Activated CD4-positive, alpha-beta T cell treated with anti-CD3 and anti-CD28 coated beads, Interleukin-2, amount 10 ng/mL, durations not matched to agents 24 days and 14 days (primary cell): Measurements from ENCODE around the gene FSHR. TPM values are rescaled to one million over a fixed set of nuclear protein-coding genes. Genes with fewer than 3 reads are reported as not detected.

Source experiments
- DNase-seq: peaks from one replicate; pipeline ENCODE4 v3.0.0; 2022
- H3K27ac Mint-ChIP-seq: one replicate; pipeline ENCODE4 v1.8.0; 2022; ENCODE audit warnings: mild to moderate bottlenecking, mixed read lengths
- H3K27me3 Mint-ChIP-seq: one replicate; pipeline ENCODE4 v1.8.0; 2022; ENCODE audit warnings: mixed read lengths
- H3K36me3 Mint-ChIP-seq: one replicate; pipeline ENCODE4 v1.8.0; 2022; ENCODE audit warnings: low read depth, mild to moderate bottlenecking, mixed read lengths
- H3K4me1 Mint-ChIP-seq: one replicate; pipeline ENCODE4 v1.8.0; 2021; ENCODE audit warnings: mixed read lengths
- H3K4me3 Mint-ChIP-seq: one replicate; pipeline ENCODE4 v1.8.0; 2022; ENCODE audit warnings: mild to moderate bottlenecking, moderate library complexity, mixed read lengths
- H3K9me3 Mint-ChIP-seq: one replicate; pipeline ENCODE4 v1.8.0; 2021; ENCODE audit warnings: mixed read lengths
- intact Hi-C: fragments of 100-400 bp; cut with micrococcal nuclease; formaldehyde crosslinking; loops from one replicate; pipeline ENCODE4 v1.15.1; 2023
- total RNA-seq: library from RNA; stranded (reverse); gene quantifications from 2 replicates; pipeline ENCODE4 v1.2.3, GENCODE V29; 2022

FSHR gene
- total RNA-seq, 1 donor from 2014 or later, result not detected

DNA sequence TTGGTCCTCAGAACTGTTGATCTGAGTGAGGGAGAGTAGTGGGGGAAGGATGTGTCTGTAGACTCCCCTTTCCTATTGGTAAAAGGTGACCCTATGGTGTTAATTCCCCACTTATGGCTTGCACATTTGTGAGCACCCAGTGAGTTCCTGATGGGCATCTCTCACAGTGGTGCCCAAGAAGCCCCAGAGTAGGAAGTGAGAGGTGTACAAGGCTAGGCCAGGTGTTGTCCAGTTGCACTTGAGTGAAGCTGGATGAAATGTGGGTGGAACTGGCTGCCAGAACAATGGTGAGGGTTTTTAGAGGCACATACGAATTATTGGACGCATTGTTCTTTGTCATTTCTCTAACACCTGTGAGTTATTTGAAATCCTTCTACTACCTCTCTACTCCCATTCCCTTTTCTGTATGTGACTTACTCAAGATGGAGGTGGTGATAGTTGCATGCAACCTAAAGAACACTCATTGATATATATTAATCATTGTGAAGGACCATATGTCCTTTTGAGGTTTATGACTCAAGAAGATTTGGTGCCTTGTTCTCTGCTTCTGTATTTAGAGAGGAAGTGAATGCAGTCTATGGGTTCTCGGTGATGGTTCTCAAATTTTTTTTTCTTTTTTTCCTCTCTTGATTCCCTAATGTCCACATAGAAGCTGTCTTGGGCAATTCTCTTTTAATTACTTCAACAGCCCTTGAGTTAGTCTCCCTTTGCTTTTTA is 162.7 kb downstream of the FSHR start:
- Mint-ChIP-seq H3K4me3 (no peak overlapping the region), H3K27me3 (no peaks in the 10 kb centered on the region), H3K27ac (no peak overlapping the region), H3K9me3 (no peaks in the 10 kb centered on the region), H3K36me3 (no peaks in the 10 kb centered on the region), H3K4me1 (no peaks in the 10 kb centered on the region)
- no peak for DNase-seq
- intact Hi-C loops, result no loop called here

DNA sequence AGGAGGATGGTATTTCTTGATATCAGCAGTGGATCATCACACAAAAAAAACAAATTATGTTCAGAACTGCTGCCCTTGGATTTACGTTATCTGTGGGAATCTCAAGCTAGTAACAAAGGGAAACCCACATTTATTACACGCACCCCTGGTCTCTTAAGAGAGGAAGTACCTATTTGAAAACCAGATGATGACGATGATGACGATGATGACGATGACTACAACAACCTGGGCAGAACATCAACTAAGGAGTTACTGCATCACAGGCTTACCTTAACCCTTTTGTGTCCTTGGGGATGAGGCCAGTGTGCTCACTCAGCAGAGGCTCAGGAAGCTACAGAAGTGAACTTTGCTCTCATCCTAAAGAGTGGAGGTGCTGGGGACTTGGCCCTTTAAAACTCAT is 169.4 kb downstream of the FSHR start:
- Mint-ChIP-seq H3K27me3 (no peaks in the 10 kb centered on the region), H3K9me3 (no peaks in the 10 kb centered on the region), H3K4me1 (no peaks in the 10 kb centered on the region), H3K4me3 (no peak overlapping the region), H3K27ac (no peak overlapping the region), H3K36me3 (no peaks in the 10 kb centered on the region)
- DNase-seq, result no peak
- intact Hi-C loops, result no loop called here

DNA sequence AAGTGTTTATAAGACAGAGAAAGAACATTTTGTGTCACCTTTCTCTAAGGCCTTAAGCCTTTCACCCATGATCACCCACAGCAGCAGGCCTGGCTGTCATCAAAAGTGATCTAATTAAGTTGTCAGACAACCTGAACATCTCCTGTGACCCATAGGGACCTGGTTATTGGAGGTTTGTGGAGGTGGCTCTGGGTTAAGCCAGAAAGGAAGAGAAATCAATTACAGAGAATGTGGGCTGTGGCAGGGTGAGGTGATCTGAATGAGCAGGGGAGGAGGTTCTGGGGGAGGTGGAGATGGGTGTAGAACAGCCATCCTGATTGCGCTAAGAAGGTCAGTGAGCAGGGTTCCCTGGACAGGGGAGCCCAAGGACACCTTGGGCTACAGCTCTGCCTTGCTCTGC is 170.8 kb downstream of the FSHR start:
- intact Hi-C loops, result no loop called here
- no peak for DNase-seq
- H3K36me3 Mint-ChIP-seq, result no peaks in the 10 kb centered on the region

DNA sequence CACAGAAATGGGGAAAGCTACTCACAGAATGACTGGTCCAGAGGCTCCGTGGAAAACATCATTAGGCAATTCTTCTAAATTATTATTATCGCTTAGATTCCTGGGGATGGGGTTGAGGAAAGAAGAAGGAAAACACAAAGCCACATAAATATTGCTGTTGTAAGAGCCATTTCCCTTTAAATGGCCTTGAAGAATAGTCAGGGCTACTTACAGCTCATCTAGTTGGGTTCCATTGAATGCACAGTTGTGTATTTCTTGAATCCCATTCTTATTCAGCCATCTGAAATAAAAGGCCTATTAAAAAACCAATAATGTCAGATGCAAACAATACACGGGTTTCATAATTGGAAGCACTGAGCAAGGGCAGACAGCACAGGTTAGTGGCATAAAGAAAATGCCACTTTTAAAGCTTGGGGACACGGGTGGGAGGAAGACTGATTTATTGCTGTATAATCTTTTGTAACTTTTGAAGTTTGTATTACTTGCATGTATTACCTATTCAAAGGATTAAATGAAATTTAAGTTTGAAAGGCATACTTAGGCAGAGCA is 171.4 kb downstream of the FSHR start:
- Mint-ChIP-seq H3K36me3 (no peaks in the 10 kb centered on the region), H3K9me3 (no peaks in the 10 kb centered on the region), H3K4me1 (no peaks in the 10 kb centered on the region)

More for the DNA sequence above, 170.8 kb downstream of the FSHR start:
- no peaks in the 10 kb centered on the region for H3K27me3 Mint-ChIP-seq
- H3K4me3 Mint-ChIP-seq, result no peak overlapping the region
- no peaks in the 10 kb centered on the region for H3K4me1 Mint-ChIP-seq
- H3K9me3 Mint-ChIP-seq, result no peaks in the 10 kb centered on the region
- H3K27ac Mint-ChIP-seq, result no peak overlapping the region

DNA sequence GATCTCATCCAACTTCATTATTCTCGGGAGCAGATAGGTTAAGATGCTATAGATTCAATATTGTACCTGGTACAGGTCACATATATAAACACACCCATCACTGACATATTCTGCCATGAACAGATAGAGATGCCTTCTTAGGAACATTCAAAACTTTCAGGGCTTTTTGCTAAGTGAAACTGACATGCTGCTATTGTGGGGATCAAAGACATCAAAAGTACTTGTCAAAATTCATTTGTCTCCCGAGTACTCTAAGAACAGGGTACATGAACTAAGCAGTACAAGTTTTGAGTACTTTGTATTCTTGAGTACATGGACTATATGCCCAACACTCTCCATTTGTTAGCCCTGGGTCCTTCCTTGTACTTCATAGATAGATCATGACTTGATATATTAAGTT is 173.5 kb downstream of the FSHR start:
- no peak for DNase-seq
- Mint-ChIP-seq H3K36me3 (no peaks in the 10 kb centered on the region), H3K4me3 (no peak overlapping the region), H3K27ac (no peak overlapping the region), H3K4me1 (no peaks in the 10 kb centered on the region), H3K9me3 (no peaks in the 10 kb centered on the region), H3K27me3 (no peaks in the 10 kb centered on the region)
- intact Hi-C loops, result no loop called here

More for the DNA sequence above, 171.4 kb downstream of the FSHR start:
- intact Hi-C loops, result no loop called here
- no peak overlapping the region for H3K4me3 Mint-ChIP-seq
- DNase-seq, result no peak
- H3K27ac Mint-ChIP-seq, result no peak overlapping the region
- H3K27me3 Mint-ChIP-seq, result no peaks in the 10 kb centered on the region

DNA sequence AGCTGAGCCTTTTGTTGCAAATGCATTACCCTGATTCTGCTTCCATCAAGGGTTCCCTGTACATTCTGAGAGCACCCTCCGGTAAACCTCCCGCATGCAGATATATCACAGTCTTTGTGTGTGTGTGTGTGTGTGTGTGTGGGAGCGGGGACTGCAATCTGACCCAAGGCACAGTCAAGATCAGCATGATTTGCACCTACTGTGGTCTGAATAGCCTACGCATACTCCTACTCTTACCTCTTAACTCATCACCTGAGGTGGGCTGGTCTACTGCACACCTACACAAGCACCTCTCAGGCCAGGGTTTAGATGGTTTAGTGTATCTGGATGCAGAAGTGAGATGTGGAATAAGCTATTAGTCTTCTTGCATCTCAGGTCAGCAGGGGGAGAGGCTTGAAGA is 174.6 kb downstream of the FSHR start:
- Mint-ChIP-seq H3K36me3 (no peaks in the 10 kb centered on the region), H3K9me3 (no peaks in the 10 kb centered on the region), H3K27ac (no peak overlapping the region), H3K27me3 (no peaks in the 10 kb centered on the region), H3K4me3 (no peak overlapping the region), H3K4me1 (no peaks in the 10 kb centered on the region)
- intact Hi-C loops, result no loop called here
- DNase-seq, result no peak

DNA sequence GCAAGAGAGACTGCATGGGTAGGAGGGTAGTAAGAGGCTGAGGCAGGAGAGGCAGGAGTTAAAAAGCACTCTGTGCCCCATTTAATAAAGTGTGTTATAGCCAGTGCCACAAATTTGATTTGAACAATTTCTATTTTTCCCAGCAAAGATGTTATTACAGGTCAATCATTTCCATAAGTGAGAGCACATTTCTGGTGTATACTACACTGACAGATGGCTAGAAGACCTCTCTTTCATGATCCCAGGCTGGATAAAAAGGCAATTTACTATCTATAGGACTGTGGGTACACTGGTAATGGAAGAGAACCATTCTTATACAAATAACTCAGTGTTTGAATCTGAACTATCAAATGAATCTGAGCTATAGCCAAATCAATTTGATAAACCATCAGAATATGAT is 176.2 kb downstream of the FSHR start:
- no peaks in the 10 kb centered on the region for H3K27me3 Mint-ChIP-seq
- no peak overlapping the region for H3K4me3 Mint-ChIP-seq
- no peaks in the 10 kb centered on the region for H3K4me1 Mint-ChIP-seq
- H3K27ac Mint-ChIP-seq, result no peak overlapping the region
- intact Hi-C loops, result no loop called here
- no peaks in the 10 kb centered on the region for H3K9me3 Mint-ChIP-seq
- no peak for DNase-seq
- H3K36me3 Mint-ChIP-seq, result no peaks in the 10 kb centered on the region

DNA sequence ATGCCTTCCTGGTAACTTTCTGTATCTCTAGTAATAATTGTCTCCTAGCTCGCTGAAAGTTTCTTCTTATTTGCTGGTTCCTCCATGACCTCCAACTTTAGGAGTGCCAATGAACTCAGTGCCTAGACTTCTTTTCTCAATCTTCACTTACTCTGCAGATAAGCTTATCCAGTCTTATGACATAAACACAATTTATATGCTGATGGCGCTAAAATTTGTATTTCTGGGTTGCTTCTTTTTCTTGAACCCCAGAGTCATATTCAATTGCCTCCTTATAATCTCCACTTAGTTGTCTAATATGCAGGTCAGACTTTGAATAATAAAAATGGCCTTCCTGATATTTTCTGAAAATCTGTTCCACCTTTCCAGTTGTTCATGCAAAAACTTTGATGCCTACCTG is 182.5 kb downstream of the FSHR start:
- Mint-ChIP-seq H3K4me1 (no peaks in the 10 kb centered on the region), H3K4me3 (no peak overlapping the region), H3K36me3 (no peaks in the 10 kb centered on the region), H3K27ac (no peak overlapping the region), H3K27me3 (no peaks in the 10 kb centered on the region), H3K9me3 (no peaks in the 10 kb centered on the region)
- no peak for DNase-seq
- intact Hi-C loops, result no loop called here

DNA sequence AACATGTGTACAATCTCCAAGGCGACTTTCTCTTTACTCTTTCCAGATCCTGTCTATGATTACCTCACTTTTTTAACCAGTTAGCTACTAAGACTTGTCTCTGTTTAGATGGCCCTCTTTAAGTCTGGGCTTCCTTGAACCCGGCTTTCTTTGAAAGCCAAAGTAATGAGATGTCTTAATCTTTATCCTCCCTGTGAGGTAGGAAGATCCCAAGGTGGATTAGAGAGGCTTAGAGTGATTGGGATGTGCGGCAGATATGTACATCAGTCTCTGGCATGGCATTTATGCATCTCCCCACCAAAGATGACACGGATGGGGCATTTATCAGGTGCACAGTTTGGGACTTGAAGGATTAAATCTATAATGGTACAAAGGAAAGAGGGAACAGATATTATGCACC is 186.3 kb downstream of the FSHR start:
- intact Hi-C loops, result no loop called here
- Mint-ChIP-seq H3K27ac (no peak overlapping the region), H3K9me3 (no peaks in the 10 kb centered on the region), H3K4me3 (no peak overlapping the region), H3K36me3 (no peaks in the 10 kb centered on the region), H3K4me1 (no peaks in the 10 kb centered on the region), H3K27me3 (no peaks in the 10 kb centered on the region)
- DNase-seq, result no peak

DNA sequence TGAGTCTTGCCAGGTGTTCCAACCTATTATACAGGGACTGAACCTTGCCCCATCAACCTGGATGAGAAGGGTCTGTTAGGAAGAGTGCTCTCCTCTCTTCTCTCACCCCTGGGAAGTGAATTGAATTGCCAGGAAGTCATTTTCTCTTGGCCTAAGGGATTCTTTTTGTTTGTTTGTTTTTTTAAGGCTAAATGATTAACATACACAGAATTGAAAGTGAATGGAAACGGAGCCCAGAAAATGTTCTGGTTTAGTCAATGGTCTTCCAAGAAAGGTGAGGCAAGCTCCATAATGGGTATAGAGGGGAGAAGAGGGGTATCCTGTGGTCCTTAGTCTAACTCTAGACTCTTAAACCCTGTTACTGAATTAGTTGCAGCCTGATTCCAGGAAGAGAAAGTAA is 189.1 kb downstream of the FSHR start:
- intact Hi-C loops, result no loop called here
- no peak overlapping the region for H3K4me3 Mint-ChIP-seq
- no peaks in the 10 kb centered on the region for H3K27me3 Mint-ChIP-seq
- DNase-seq, result no peak
- H3K9me3 Mint-ChIP-seq, result no peaks in the 10 kb centered on the region
- H3K27ac Mint-ChIP-seq, result no peak overlapping the region
- H3K4me1 Mint-ChIP-seq, result no peaks in the 10 kb centered on the region
- no peaks in the 10 kb centered on the region for H3K36me3 Mint-ChIP-seq

DNA sequence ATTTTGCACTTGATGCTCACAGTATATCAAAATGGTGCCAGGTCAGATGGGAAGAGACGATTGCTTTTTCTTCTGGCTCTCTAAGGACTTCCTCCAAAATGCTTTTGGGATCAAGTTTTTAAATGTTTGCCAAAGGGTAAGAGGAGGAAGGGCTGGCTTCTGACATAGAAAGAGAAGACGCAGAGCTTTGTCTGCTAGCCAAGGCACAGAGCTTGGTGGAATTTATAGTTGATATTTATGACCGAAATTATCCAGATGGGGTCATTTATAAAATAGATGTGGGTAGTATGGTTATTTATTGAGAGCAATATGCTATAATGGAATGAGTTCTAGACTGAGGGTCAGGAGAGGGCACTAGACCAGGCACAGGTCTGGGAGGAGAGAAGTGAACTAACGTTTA is 193.3 kb downstream of the FSHR start:
- Mint-ChIP-seq H3K4me1 (no peaks in the 10 kb centered on the region), H3K27ac (no peak overlapping the region), H3K4me3 (no peak overlapping the region), H3K9me3 (no peaks in the 10 kb centered on the region), H3K36me3 (no peaks in the 10 kb centered on the region), H3K27me3 (no peaks in the 10 kb centered on the region)
- intact Hi-C loops, result no loop called here
- DNase-seq, result no peak

DNA sequence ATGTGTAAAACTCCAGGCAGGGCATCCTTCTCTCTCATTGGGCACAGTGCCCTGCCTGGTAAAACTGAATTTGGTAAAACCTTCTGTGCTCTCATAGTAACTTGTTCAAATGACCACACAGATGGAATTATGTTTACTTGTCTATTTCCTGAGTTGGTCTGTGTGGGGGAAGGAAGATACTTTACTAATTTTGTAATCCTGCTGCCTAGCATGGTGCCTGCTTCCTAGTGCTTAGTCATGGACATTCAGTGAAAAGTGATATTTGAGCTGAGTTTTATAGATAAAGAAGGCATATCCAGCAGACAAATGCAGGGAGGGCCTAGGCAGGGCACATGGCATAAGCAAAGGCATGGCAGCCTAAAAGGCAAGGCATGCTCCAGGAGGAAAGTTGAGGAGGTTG is 199.4 kb downstream of the FSHR start:
- Mint-ChIP-seq H3K4me1 (no peaks in the 10 kb centered on the region), H3K27ac (no peak overlapping the region), H3K36me3 (no peaks in the 10 kb centered on the region), H3K27me3 (no peaks in the 10 kb centered on the region), H3K9me3 (no peaks in the 10 kb centered on the region), H3K4me3 (no peak overlapping the region)
- intact Hi-C loops, result no loop called here
- no peak for DNase-seq

DNA sequence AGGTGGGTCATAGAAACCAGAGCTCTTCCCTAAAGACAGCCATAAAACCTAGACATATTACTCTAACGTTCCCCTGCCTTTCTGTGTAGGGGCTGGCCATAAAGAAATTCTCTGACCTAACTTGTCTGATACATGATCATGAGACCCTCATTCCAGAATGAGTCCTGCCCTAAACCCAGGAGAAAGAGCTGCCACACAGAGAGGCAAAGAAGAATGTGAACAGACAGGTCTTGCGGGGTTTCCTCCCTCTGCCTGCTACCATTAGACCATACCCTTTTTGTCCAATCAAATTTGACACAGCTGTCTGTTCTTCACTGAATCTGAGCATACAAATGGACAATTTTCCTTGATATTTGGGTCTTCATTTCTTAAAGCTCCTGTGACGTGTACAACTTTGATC is 200.0 kb downstream of the FSHR start:
- no peak for DNase-seq
- no peaks in the 10 kb centered on the region for H3K4me1 Mint-ChIP-seq
- no peaks in the 10 kb centered on the region for H3K9me3 Mint-ChIP-seq
- intact Hi-C loops, result no loop called here
- H3K36me3 Mint-ChIP-seq, result no peaks in the 10 kb centered on the region
- H3K27me3 Mint-ChIP-seq, result no peaks in the 10 kb centered on the region
- H3K27ac Mint-ChIP-seq, result no peak overlapping the region
- H3K4me3 Mint-ChIP-seq, result no peak overlapping the region

DNA sequence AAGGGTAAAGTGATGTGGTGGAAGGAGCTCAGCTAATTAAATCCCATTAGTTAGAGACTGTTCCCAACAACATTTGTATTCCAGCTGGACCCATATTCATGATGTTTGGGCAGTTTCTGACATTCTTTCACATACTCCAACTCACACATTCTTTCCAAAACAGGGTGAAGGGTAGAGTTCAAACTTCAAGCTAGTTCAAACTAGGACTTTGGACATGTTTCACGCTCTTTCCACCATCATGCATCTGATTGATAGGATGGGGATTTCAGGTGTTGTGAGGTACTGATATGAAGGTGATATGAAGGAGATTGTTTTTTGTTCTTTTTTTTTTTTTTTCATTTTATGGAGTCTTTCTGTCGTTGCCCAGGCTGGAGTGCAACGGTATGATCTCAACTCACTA is 201.7 kb downstream of the FSHR start:
- Mint-ChIP-seq H3K27ac (no peak overlapping the region), H3K4me3 (no peak overlapping the region), H3K36me3 (no peaks in the 10 kb centered on the region), H3K9me3 (no peaks in the 10 kb centered on the region), H3K27me3 (no peaks in the 10 kb centered on the region), H3K4me1 (no peaks in the 10 kb centered on the region)
- no peak for DNase-seq
- intact Hi-C loops, result no loop called here

DNA sequence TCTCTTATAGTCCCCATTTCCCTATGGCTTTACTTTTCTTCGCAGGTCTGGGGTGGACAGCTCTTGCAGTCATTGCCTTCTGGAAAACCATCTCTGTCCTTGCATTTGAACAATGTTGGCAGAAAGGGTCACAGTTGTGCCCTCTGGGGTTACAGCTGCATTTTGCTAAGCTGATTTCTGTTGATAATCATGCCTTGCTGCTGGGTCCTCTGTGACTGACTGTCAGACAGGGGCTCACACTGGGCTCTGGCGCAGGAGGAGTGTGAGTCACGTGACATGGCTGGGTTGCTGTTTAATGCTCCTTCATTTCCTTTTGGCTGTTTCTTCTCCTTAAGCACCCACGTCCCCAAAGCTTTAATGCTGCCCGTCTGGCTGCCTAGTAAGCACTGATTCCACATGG is 202.2 kb downstream of the FSHR start:
- intact Hi-C loops, result no loop called here
- DNase-seq, result no peak
- no peaks in the 10 kb centered on the region for H3K36me3 Mint-ChIP-seq

More for the DNA sequence above, 202.2 kb downstream of the FSHR start:
- Mint-ChIP-seq H3K27me3 (no peaks in the 10 kb centered on the region), H3K27ac (no peak overlapping the region), H3K4me3 (no peak overlapping the region), H3K4me1 (no peaks in the 10 kb centered on the region), H3K9me3 (no peaks in the 10 kb centered on the region)
